ENCODE measurements around the gene INAFM2.

- TF ChIP-seq POLR2AphosphoS5 (IDR thresholded peaks at IDR 0.05) (no peak), CTCF (IDR thresholded peaks at IDR 0.05) (no peak)
Measured at GRCh38 chr15:40282869-40283614, 40.5 kb upstream of the INAFM2 start, which contains the start of gene ANKRD63.

Measured in esophagus muscularis mucosa (tissue), 3 donors.